ENCODE measurements around the gene HOXD10.
A peak's percentile ranks its signal among the peaks of the same experiment; 100 is the strongest.

HOXD10 gene

DNA sequence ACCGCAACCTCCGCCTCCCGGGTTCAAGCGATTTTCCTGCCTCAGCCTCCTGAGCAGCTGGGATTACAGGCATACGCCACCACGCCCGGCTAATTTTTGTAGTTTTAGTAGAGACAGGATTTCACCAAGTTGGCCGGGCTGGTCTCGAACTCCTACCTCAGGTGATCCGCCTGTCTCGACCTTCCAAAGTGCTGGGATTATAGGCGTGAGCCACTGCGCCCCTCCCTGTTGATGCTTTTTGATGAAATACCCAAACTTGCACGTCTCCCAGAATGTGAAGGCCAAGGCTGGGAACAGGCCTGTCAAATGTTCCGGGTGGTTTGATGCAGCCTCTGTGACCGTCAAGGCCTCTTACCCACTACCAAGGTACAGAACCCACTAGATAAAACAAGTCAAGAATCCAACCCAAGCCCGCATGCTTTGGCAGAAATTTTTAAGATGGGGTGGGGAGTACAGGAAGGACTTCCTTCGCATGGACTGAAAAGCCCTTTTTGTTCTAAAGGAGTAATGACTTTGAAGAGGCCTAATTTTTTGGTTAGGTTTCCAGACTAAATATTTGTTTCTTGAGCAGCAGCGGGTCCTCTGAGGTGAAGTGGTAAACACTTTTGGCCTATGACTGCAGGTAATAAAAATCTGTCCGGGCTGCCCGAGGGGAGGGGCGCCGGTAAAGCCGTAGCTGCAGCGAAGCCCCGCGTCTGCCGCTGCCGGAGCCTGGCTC is 29.1 kb upstream of the HOXD10 start:
- DNase-seq (ENCODE audit: low read depth) = no peak
- H3K4me3 ChIP-seq (ENCODE audit: control insufficient read depth, low read depth, low read length) = no peak overlapping the region
- no peak for TF ChIP-seq CTCF (conservative IDR thresholded peaks at IDR 0.05; ENCODE audit: control insufficient read depth, insufficient read depth, low read depth, low read length)

DNA sequence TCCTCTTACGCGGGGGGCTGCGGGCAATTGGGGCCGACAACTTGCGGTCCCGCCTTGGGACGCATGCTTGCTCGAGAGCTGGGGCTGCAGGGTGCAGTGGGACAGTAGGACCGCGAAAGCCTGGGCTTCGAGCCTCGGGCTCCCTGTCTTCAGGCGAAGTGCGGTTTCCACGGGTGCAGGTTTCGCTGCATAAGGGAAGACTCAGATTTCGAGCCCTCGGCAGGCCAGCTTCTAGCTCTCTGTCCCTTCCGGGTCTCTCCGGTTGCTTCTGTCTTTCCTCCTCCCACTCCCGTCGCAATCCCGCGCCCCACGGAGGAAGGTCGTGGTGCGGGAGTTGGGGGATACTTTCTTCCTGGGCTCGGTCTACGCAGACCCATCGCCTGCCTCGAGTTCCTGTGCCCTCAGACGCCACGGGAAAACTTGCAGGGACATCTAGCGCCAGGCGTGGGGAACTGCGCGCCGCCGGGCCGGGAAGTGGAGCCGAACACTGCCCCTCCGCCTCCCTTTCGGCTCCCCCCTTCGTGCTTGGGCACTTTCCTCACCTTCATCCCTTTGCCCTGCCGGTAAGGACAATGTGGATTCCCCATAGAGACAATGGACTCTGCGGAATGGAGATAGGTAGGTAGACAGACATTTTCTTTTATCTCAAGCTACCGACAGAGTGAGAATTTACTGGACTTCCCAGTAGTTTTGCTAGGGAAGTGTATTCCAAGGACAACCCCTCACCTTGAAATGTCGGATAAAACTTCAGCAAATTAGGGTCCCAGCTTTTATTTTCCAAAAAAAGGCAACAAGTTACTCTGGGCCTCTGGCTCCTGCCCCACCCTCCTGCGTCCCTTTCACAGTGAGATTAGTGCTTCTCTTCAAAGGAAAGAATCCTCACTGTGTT is 28.3 kb upstream of the HOXD10 start:
- TF ChIP-seq CTCF (conservative IDR thresholded peaks at IDR 0.05; ENCODE audit: control insufficient read depth, insufficient read depth, low read depth, low read length) = peak; percentile 61
- no peak overlapping the region for H3K4me3 ChIP-seq (ENCODE audit: control insufficient read depth, low read depth, low read length)
- peak; percentile 32 for DNase-seq (ENCODE audit: low read depth)

- DNase-seq (ENCODE audit: low read depth) = no peak
- no peak for TF ChIP-seq CTCF (conservative IDR thresholded peaks at IDR 0.05; ENCODE audit: control insufficient read depth, insufficient read depth, low read depth, low read length)
- no peak overlapping the region for H3K4me3 ChIP-seq (ENCODE audit: control insufficient read depth, low read depth, low read length)
Observed at GRCh38 chr2:176088937-176089842, 27.4 kb upstream of the HOXD10 start.

GRCh38 chr2:176089843-176090395 is 26.7 kb upstream of the HOXD10 start:
- no peak overlapping the region for H3K4me3 ChIP-seq (ENCODE audit: control insufficient read depth, low read depth, low read length)
- no peak for TF ChIP-seq CTCF (conservative IDR thresholded peaks at IDR 0.05; ENCODE audit: control insufficient read depth, insufficient read depth, low read depth, low read length)
- DNase-seq (ENCODE audit: low read depth) = no peak

- no peak for TF ChIP-seq CTCF (conservative IDR thresholded peaks at IDR 0.05; ENCODE audit: control insufficient read depth, insufficient read depth, low read depth, low read length)
- no peak overlapping the region for H3K4me3 ChIP-seq (ENCODE audit: control insufficient read depth, low read depth, low read length)
- no peak for DNase-seq (ENCODE audit: low read depth)
Observed at GRCh38 chr2:176090862-176091261, 25.7 kb upstream of the HOXD10 start.
